ENCODE data around the gene DENND2A.

DENND2A gene

GRCh38 chr7:140679186-140679585 lies 38.6 kb upstream of the DENND2A start:
- Histone ChIP-seq H3K9ac (ENCODE audit: low read length) (no peak overlapping the region), H3F3A (ENCODE audit: insufficient read depth, low read length) (peaks cover 16% of the 10 kb centered on the region; the same call in 1 of the 2 replicates), H3K36me3 (ENCODE audit: insufficient read depth, low read length) (peaks cover 54% of the 10 kb centered on the region), H4K20me1 (ENCODE audit: insufficient read depth, low read length) (no peaks in the 10 kb centered on the region), H3K4me2 (ENCODE audit: low read length) (no peak overlapping the region), H3K27ac (ENCODE audit: low read depth, low read length, poor library complexity, severe bottlenecking) (no peak overlapping the region), H3K4me3 (ENCODE audit: low read depth, low read length, poor library complexity, severe bottlenecking) (no peak overlapping the region), H3K79me2 (ENCODE audit: insufficient read depth, low read length) (no peaks in the 10 kb centered on the region), H3K4me1 (ENCODE audit: insufficient read depth, low read length, severe bottlenecking) (peaks cover 38% of the 10 kb centered on the region), H3K27me3 (ENCODE audit: insufficient read depth, low read length) (no peaks in the 10 kb centered on the region), H3K9me3 (ENCODE audit: low read length) (no peaks in the 10 kb centered on the region), H3K9me2 (ENCODE audit: low read depth, low read length) (no peaks in the 10 kb centered on the region), H2AFZ (ENCODE audit: low read length) (no peak overlapping the region)
- TF ChIP-seq EZH2 (IDR thresholded peaks at IDR 0.05; ENCODE audit: borderline replicate concordance, low read length) (no peak), CTCF (IDR thresholded peaks at IDR 0.05; ENCODE audit: low read length) (no peak)

GRCh38 chr7:140678816-140679130 lies 38.2 kb upstream of the DENND2A start:
- Histone ChIP-seq H3K9me3 (ENCODE audit: low read length) (no peaks in the 10 kb centered on the region), H2AFZ (ENCODE audit: low read length) (no peak overlapping the region), H3K4me3 (ENCODE audit: low read depth, low read length, poor library complexity, severe bottlenecking) (no peak overlapping the region), H3K4me2 (ENCODE audit: low read length) (no peak overlapping the region), H3F3A (ENCODE audit: insufficient read depth, low read length) (peaks cover 21% of the 10 kb centered on the region; the same call in 1 of the 2 replicates), H3K27me3 (ENCODE audit: insufficient read depth, low read length) (no peaks in the 10 kb centered on the region), H3K79me2 (ENCODE audit: insufficient read depth, low read length) (no peaks in the 10 kb centered on the region), H3K27ac (ENCODE audit: low read depth, low read length, poor library complexity, severe bottlenecking) (no peak overlapping the region), H3K9ac (ENCODE audit: low read length) (no peak overlapping the region), H3K4me1 (ENCODE audit: insufficient read depth, low read length, severe bottlenecking) (peaks cover 42% of the 10 kb centered on the region), H3K9me2 (ENCODE audit: low read depth, low read length) (no peaks in the 10 kb centered on the region), H3K36me3 (ENCODE audit: insufficient read depth, low read length) (peaks cover 52% of the 10 kb centered on the region), H4K20me1 (ENCODE audit: insufficient read depth, low read length) (no peaks in the 10 kb centered on the region)
- no peak for TF ChIP-seq CTCF (IDR thresholded peaks at IDR 0.05; ENCODE audit: low read length)
- TF ChIP-seq EZH2 (IDR thresholded peaks at IDR 0.05; ENCODE audit: borderline replicate concordance, low read length), result no peak

- H3K36me3 ChIP-seq (ENCODE audit: insufficient read depth, low read length), result peaks cover 46% of the 10 kb centered on the region
Measured at GRCh38 chr7:140678081-140678815, 37.6 kb upstream of the DENND2A start.

More at GRCh38 chr7:140678081-140678815, 37.6 kb upstream of the DENND2A start:
- H3K27ac ChIP-seq (ENCODE audit: low read depth, low read length, poor library complexity, severe bottlenecking), result no peak overlapping the region
- no peaks in the 10 kb centered on the region for H4K20me1 ChIP-seq (ENCODE audit: insufficient read depth, low read length)
- no peaks in the 10 kb centered on the region for H3K9me2 ChIP-seq (ENCODE audit: low read depth, low read length)
- no peak overlapping the region for H3K4me2 ChIP-seq (ENCODE audit: low read length)
- H3K4me1 ChIP-seq (ENCODE audit: insufficient read depth, low read length, severe bottlenecking), result peaks cover 47% of the 10 kb centered on the region
- no peak overlapping the region for H3K4me3 ChIP-seq (ENCODE audit: low read depth, low read length, poor library complexity, severe bottlenecking)
- TF ChIP-seq EZH2 (IDR thresholded peaks at IDR 0.05; ENCODE audit: borderline replicate concordance, low read length) (no peak), CTCF (IDR thresholded peaks at IDR 0.05; ENCODE audit: low read length) (no peak)
- H3K27me3 ChIP-seq (ENCODE audit: insufficient read depth, low read length), result no peaks in the 10 kb centered on the region
- no peak overlapping the region for H3K9ac ChIP-seq (ENCODE audit: low read length)
- no peaks in the 10 kb centered on the region for H3K9me3 ChIP-seq (ENCODE audit: low read length)
- H2AFZ ChIP-seq (ENCODE audit: low read length), result no peak overlapping the region
- H3F3A ChIP-seq (ENCODE audit: insufficient read depth, low read length), result peaks cover 23% of the 10 kb centered on the region; the same call in 1 of the 2 replicates
- H3K79me2 ChIP-seq (ENCODE audit: insufficient read depth, low read length), result no peaks in the 10 kb centered on the region

Data from OCI-LY1 (cell line).